CD4-positive, alpha-beta memory T cell (primary cell): ENCODE data around the gene OIT3. TPM values are rescaled to one million over a fixed set of nuclear protein-coding genes. Genes with fewer than 3 reads are reported as not detected.

Experiments used
- CTCF ChIA-PET: fragments of 350-600 bp; sonication (Branson Sonifier 250); formaldehyde crosslinking; loops from one replicate; lab custom pipeline; 2021; ENCODE audit warnings: inconsistent platforms; ENCODE audit not compliant: partially characterized antibody; lab: Charles Lee
- POLR2A ChIA-PET: fragments of 350-600 bp; sonication (Branson Sonifier 250); formaldehyde crosslinking; loops from one replicate; lab custom pipeline; 2021; ENCODE audit not compliant: partially characterized antibody; lab: Charles Lee
- DNase-seq, 5 donors: peaks; one replicate each; pipeline versions ENCODE4 v3.0.0 to v3.0.0-alpha.2; 2020 to 2022; ENCODE audit warnings: mixed read lengths in 1 of 5
- H3K27ac ChIP-seq: one replicate; pipeline ENCODE4 v1.7.0; 2013; ENCODE audit warnings: low read depth, low read length
- H3K27me3 ChIP-seq: 2 replicates; pipeline ENCODE4 v1.7.0; 2013; ENCODE audit warnings: mild to moderate bottlenecking, low read length, moderate library complexity; ENCODE audit not compliant: insufficient read depth
- H3K36me3 ChIP-seq: 2 replicates; pipeline ENCODE4 v1.7.0; 2013; ENCODE audit warnings: mild to moderate bottlenecking, low read length, moderate library complexity; ENCODE audit not compliant: insufficient read depth
- H3K4me1 ChIP-seq: 2 replicates; pipeline ENCODE4 v1.7.0; 2013; ENCODE audit warnings: mild to moderate bottlenecking, low read length, moderate library complexity; ENCODE audit not compliant: insufficient read depth
- H3K4me3 ChIP-seq, 2 donors: one replicate each; pipeline ENCODE4 v1.7.0; 2013; ENCODE audit warnings: low read length in 2 of 2, mild to moderate bottlenecking in 1 of 2
- H3K9me3 ChIP-seq, 2 donors: one replicate each; pipeline ENCODE4 v1.7.0; 2013; ENCODE audit warnings: low read length in 2 of 2, control low read depth in 1 of 2; ENCODE audit not compliant: control insufficient read depth in 1 of 2
- H3K27ac Mint-ChIP-seq, 7 donors: one replicate each; pipeline ENCODE4 v1.8.0; 2020 to 2021; ENCODE audit warnings: mixed read lengths in 7 of 7, mild to moderate bottlenecking in 6 of 7, inconsistent platforms in 3 of 7, moderate library complexity in 3 of 7
- H3K27me3 Mint-ChIP-seq, 2 donors: one replicate each; pipeline ENCODE4 v1.8.0; 2020 to 2021; ENCODE audit warnings: mixed read lengths in 2 of 2
- H3K36me3 Mint-ChIP-seq, 2 donors: one replicate each; pipeline ENCODE4 v1.8.0; 2020 to 2021; ENCODE audit warnings: mixed read lengths in 2 of 2, inconsistent platforms in 1 of 2, mild to moderate bottlenecking in 1 of 2
- H3K4me1 Mint-ChIP-seq, 4 donors: one replicate each; pipeline ENCODE4 v1.8.0; 2020 to 2021; ENCODE audit warnings: mixed read lengths in 4 of 4, mild to moderate bottlenecking in 1 of 4
- H3K4me3 Mint-ChIP-seq, 8 donors: one replicate each; pipeline ENCODE4 v1.8.0; 2020 to 2021; ENCODE audit warnings: mixed read lengths in 8 of 8, mild to moderate bottlenecking in 7 of 8, moderate library complexity in 6 of 8, inconsistent platforms in 3 of 8
- H3K9me3 Mint-ChIP-seq, 8 donors: one replicate each; pipeline ENCODE4 v1.8.0; 2020 to 2021; ENCODE audit warnings: mixed read lengths in 8 of 8, mild to moderate bottlenecking in 5 of 8, inconsistent platforms in 3 of 8, moderate library complexity in 1 of 8
- intact Hi-C: fragments of 100-400 bp; cut with micrococcal nuclease; formaldehyde crosslinking; loops from one replicate; pipeline ENCODE4 v1.15.1; 2023
- polyA plus RNA-seq, 2 donors: library from polyadenylated mRNA; unstranded; fragments of 300-500 nt; fragmentation: Illumina TruSeq; gene quantifications; one replicate each; pipeline ENCODE4 v1.2.3, GENCODE V29; 2021
- total RNA-seq, 2 experiments: library from RNA; stranded (reverse); gene quantifications; one replicate each; pipeline ENCODE4 v1.2.3, GENCODE V29; 2021

OIT3 gene
- total and polyA plus RNA-seq, 4 experiments from 2014 or later = 0.20 TPM; not detected in 3

- Histone ChIP-seq H3K4me1 (no peaks in the 10 kb centered on the region), H3K36me3 (no peaks in the 10 kb centered on the region), H3K27me3 (no peaks in the 10 kb centered on the region), H3K9me3 (no peaks in the 10 kb centered on the region), H3K4me3 (no peak overlapping the region), H3K27ac (no peak overlapping the region)
- DNase-seq = no peak
- H3K27me3 Mint-ChIP-seq = peaks cover 4 to 10% of the 10 kb centered on the region in 2 donors
- intact Hi-C loops = no loop called here
- POLR2A ChIA-PET = no interaction called here
- H3K4me3 Mint-ChIP-seq = no peak overlapping the region
- no peaks in the 10 kb centered on the region for H3K36me3 Mint-ChIP-seq
- CTCF ChIA-PET = interaction anchor here (1.0 kb wide), 1 partner anchor 14 kb away, joined by 4 read pairs; no protein-coding TSS in a partner anchor
- no peaks in the 10 kb centered on the region for H3K4me1 Mint-ChIP-seq
- peaks cover under 1 to 5% (median under 1%) of the 10 kb centered on the region in 8 donors for H3K9me3 Mint-ChIP-seq
- no peak overlapping the region for H3K27ac Mint-ChIP-seq
Observed at GRCh38 chr10:72927485-72927884, 33.9 kb downstream of the OIT3 start.

- Mint-ChIP-seq H3K36me3 (no peaks in the 10 kb centered on the region), H3K4me3 (no peak overlapping the region), H3K27me3 (peaks cover 4 to 7% of the 10 kb centered on the region in 2 donors), H3K27ac (no peak overlapping the region), H3K4me1 (no peaks in the 10 kb centered on the region), H3K9me3 (peaks cover 0 to 3% (median 0%) of the 10 kb centered on the region in 8 donors)
- Histone ChIP-seq H3K4me3 (no peak overlapping the region), H3K36me3 (no peaks in the 10 kb centered on the region), H3K4me1 (no peaks in the 10 kb centered on the region), H3K9me3 (no peaks in the 10 kb centered on the region), H3K27me3 (no peaks in the 10 kb centered on the region), H3K27ac (no peak overlapping the region)
- no peak for DNase-seq
- ChIA-PET POLR2A (no interaction called here), CTCF (no interaction called here)
- intact Hi-C loops = no loop called here
Observed at GRCh38 chr10:72928798-72929197, 35.3 kb downstream of the OIT3 start.

- ChIA-PET CTCF (no interaction called here), POLR2A (no interaction called here)
- no peaks in the 10 kb centered on the region for H3K9me3 Mint-ChIP-seq
- H3K4me3 ChIP-seq = no peak overlapping the region
- no peak overlapping the region for H3K27ac Mint-ChIP-seq
- intact Hi-C loops = no loop called here
- no peaks in the 10 kb centered on the region for H3K36me3 ChIP-seq
- H3K4me1 ChIP-seq = no peaks in the 10 kb centered on the region
- peaks cover 1 to 4% of the 10 kb centered on the region in 2 donors for H3K27me3 Mint-ChIP-seq
- H3K27me3 ChIP-seq = no peaks in the 10 kb centered on the region
- no peak for DNase-seq
- H3K27ac ChIP-seq = no peak overlapping the region
- H3K4me1 Mint-ChIP-seq = no peaks in the 10 kb centered on the region
- H3K4me3 Mint-ChIP-seq = no peak overlapping the region
- no peaks in the 10 kb centered on the region for H3K36me3 Mint-ChIP-seq
- no peaks in the 10 kb centered on the region for H3K9me3 ChIP-seq
Observed at GRCh38 chr10:72930276-72930675, 36.7 kb downstream of the OIT3 start.

- CTCF ChIA-PET = no interaction called here
- Histone ChIP-seq H3K27me3 (no peaks in the 10 kb centered on the region), H3K4me3 (no peak overlapping the region), H3K27ac (no peak overlapping the region), H3K36me3 (no peaks in the 10 kb centered on the region), H3K4me1 (no peaks in the 10 kb centered on the region), H3K9me3 (no peaks in the 10 kb centered on the region)
- no peak for DNase-seq
- Mint-ChIP-seq H3K4me3 (no peak overlapping the region), H3K9me3 (no peaks in the 10 kb centered on the region), H3K27ac (no peak overlapping the region), H3K27me3 (peaks cover 2 to 3% of the 10 kb centered on the region in 2 donors), H3K4me1 (no peaks in the 10 kb centered on the region), H3K36me3 (no peaks in the 10 kb centered on the region)
- intact Hi-C loops = no loop called here
- POLR2A ChIA-PET = no interaction called here
Observed at GRCh38 chr10:72932259-72933015, 38.9 kb downstream of the OIT3 start.

- Histone ChIP-seq H3K27me3 (no peaks in the 10 kb centered on the region), H3K4me3 (no peak overlapping the region), H3K9me3 (no peaks in the 10 kb centered on the region), H3K36me3 (no peaks in the 10 kb centered on the region), H3K27ac (no peak overlapping the region), H3K4me1 (no peaks in the 10 kb centered on the region)
- Mint-ChIP-seq H3K27ac (no peak overlapping the region), H3K4me3 (no peak overlapping the region), H3K4me1 (no peaks in the 10 kb centered on the region), H3K36me3 (no peaks in the 10 kb centered on the region), H3K27me3 (peaks cover 0 to 2% of the 10 kb centered on the region in 2 donors), H3K9me3 (no peaks in the 10 kb centered on the region)
- ChIA-PET CTCF (no interaction called here), POLR2A (no interaction called here)
- intact Hi-C loops = no loop called here
- DNase-seq = no peak
Observed at GRCh38 chr10:72935361-72935760, 41.8 kb downstream of the OIT3 start.

GRCh38 chr10:72943498-72944234 is 50.1 kb downstream of the OIT3 start:
- ChIA-PET CTCF (no interaction called here), POLR2A (no interaction called here)
- Histone ChIP-seq H3K4me1 (no peaks in the 10 kb centered on the region), H3K36me3 (no peaks in the 10 kb centered on the region), H3K4me3 (no peak overlapping the region), H3K27me3 (no peaks in the 10 kb centered on the region), H3K27ac (no peak overlapping the region), H3K9me3 (no peaks in the 10 kb centered on the region)
- no peak for DNase-seq
- no peaks in the 10 kb centered on the region for H3K9me3 Mint-ChIP-seq
- H3K36me3 Mint-ChIP-seq = no peaks in the 10 kb centered on the region
- intact Hi-C loops = no loop called here
- no peak overlapping the region for H3K27ac Mint-ChIP-seq
- peaks cover 7 to 8% of the 10 kb centered on the region in 2 donors for H3K27me3 Mint-ChIP-seq
- no peak overlapping the region for H3K4me3 Mint-ChIP-seq
- peaks cover 11 to 14% (median 12%) of the 10 kb centered on the region in 4 donors for H3K4me1 Mint-ChIP-seq

GRCh38 chr10:72946963-72947362 is 53.4 kb downstream of the OIT3 start:
- no peak overlapping the region for H3K27ac ChIP-seq
- H3K27ac Mint-ChIP-seq = no peak overlapping the region
- CTCF ChIA-PET = no interaction called here
- H3K4me3 ChIP-seq = no peak overlapping the region
- no peaks in the 10 kb centered on the region for H3K36me3 ChIP-seq
- intact Hi-C loops = no loop called here
- H3K9me3 ChIP-seq = no peaks in the 10 kb centered on the region
- H3K36me3 Mint-ChIP-seq = no peaks in the 10 kb centered on the region
- H3K27me3 Mint-ChIP-seq = peaks cover 8 to 9% of the 10 kb centered on the region in 2 donors
- POLR2A ChIA-PET = no interaction called here
- DNase-seq = no peak
- H3K4me1 ChIP-seq = no peaks in the 10 kb centered on the region
- no peak overlapping the region for H3K4me3 Mint-ChIP-seq
- no peaks in the 10 kb centered on the region for H3K9me3 Mint-ChIP-seq
- peaks cover 3 to 6% (median 4%) of the 10 kb centered on the region in 4 donors for H3K4me1 Mint-ChIP-seq
- H3K27me3 ChIP-seq = no peaks in the 10 kb centered on the region
